Common myeloid progenitor, CD34-positive (primary cell): Measurements from ENCODE around the gene TMEM145.
A peak's percentile ranks its signal among the peaks of the same experiment; 100 is the strongest.

Source experiments
- CTCF ChIA-PET: fragments of 350-600 bp; sonication (Branson Sonifier 250); formaldehyde crosslinking; loops from one replicate; lab custom pipeline; 2021; ENCODE audit warnings: antibody characterized with exemption; lab: Charles Lee
- POLR2A ChIA-PET: fragments of 350-600 bp; sonication (Branson Sonifier 250); formaldehyde crosslinking; loops from one replicate; lab custom pipeline; 2021; ENCODE audit warnings: antibody characterized with exemption; lab: Charles Lee
- DNase-seq, 3 donors: peaks; one replicate each; pipeline versions ENCODE4 v3.0.0 to v3.0.0-alpha.2; 2013
- H3K27ac ChIP-seq, 2 experiments: 1 replicate in 1 of 2; 2 replicates in 1 of 2; pipeline ENCODE4 v1.7.0; 2013; ENCODE audit warnings: inconsistent platforms in 2 of 2, low read length in 2 of 2, mild to moderate bottlenecking in 2 of 2, low read depth in 1 of 2, moderate library complexity in 1 of 2; ENCODE audit not compliant: severe bottlenecking in 2 of 2, insufficient read depth in 1 of 2, poor library complexity in 1 of 2
- H3K27me3 ChIP-seq, 5 experiments: replicated peaks in 2 of 5; 1 replicate in 3 of 5; 2 replicates in 2 of 5; pipeline versions ENCODE4 v1.6.1 to v1.7.0; 2013; ENCODE audit warnings: low read length in 4 of 5, mild to moderate bottlenecking in 2 of 5, moderate library complexity in 2 of 5, inconsistent platforms in 1 of 5; ENCODE audit not compliant: insufficient read depth in 5 of 5, control insufficient read depth in 4 of 5
- H3K36me3 ChIP-seq, 4 experiments: 1 replicate in 2 of 4; 2 replicates in 2 of 4; pipeline versions ENCODE4 v1.6.1 to v1.7.0; 2013; ENCODE audit warnings: low read length in 3 of 4, control low read depth in 1 of 4, mild to moderate bottlenecking in 1 of 4; ENCODE audit not compliant: control insufficient read depth in 4 of 4, insufficient read depth in 4 of 4
- H3K4me1 ChIP-seq, 4 experiments: 1 replicate in 3 of 4; 2 replicates in 1 of 4; pipeline versions ENCODE4 v1.6.1 to v1.7.1; 2013; ENCODE audit warnings: low read length in 3 of 4, mild to moderate bottlenecking in 3 of 4, control low read depth in 1 of 4, inconsistent platforms in 1 of 4, moderate library complexity in 1 of 4; ENCODE audit not compliant: control insufficient read depth in 4 of 4, insufficient read depth in 4 of 4; ENCODE audit errors: control extremely low read depth in 1 of 4
- H3K4me3 ChIP-seq, 7 experiments: 1 replicate in 4 of 7; 2 replicates in 3 of 7; pipeline versions ENCODE4 v1.5.1 to v1.7.0; 2013; ENCODE audit warnings: mild to moderate bottlenecking in 7 of 7, low read length in 6 of 7, moderate library complexity in 6 of 7, inconsistent platforms in 2 of 7, low read depth in 2 of 7, control low read depth in 1 of 7; ENCODE audit not compliant: insufficient read depth in 4 of 7, control insufficient read depth in 1 of 7; ENCODE audit errors: extremely low read depth in 1 of 7
- H3K9me3 ChIP-seq, 5 experiments: 1 replicate in 4 of 5; 2 replicates in 1 of 5; pipeline versions ENCODE4 v1.6.1 to v1.7.1; 2013; ENCODE audit warnings: low read length in 4 of 5, mild to moderate bottlenecking in 2 of 5, inconsistent platforms in 1 of 5, low read depth in 1 of 5, moderate library complexity in 1 of 5; ENCODE audit not compliant: control insufficient read depth in 4 of 5, insufficient read depth in 2 of 5; ENCODE audit errors: control extremely low read depth in 1 of 5
- WGBS: methylation state at CpG from one replicate; pipeline ENCODE4 v1.1.5; 2013; ENCODE audit not compliant: insufficient coverage; 5-methylcytosine and 5-hydroxymethylcytosine counted together

The TMEM145 gene

DNA sequence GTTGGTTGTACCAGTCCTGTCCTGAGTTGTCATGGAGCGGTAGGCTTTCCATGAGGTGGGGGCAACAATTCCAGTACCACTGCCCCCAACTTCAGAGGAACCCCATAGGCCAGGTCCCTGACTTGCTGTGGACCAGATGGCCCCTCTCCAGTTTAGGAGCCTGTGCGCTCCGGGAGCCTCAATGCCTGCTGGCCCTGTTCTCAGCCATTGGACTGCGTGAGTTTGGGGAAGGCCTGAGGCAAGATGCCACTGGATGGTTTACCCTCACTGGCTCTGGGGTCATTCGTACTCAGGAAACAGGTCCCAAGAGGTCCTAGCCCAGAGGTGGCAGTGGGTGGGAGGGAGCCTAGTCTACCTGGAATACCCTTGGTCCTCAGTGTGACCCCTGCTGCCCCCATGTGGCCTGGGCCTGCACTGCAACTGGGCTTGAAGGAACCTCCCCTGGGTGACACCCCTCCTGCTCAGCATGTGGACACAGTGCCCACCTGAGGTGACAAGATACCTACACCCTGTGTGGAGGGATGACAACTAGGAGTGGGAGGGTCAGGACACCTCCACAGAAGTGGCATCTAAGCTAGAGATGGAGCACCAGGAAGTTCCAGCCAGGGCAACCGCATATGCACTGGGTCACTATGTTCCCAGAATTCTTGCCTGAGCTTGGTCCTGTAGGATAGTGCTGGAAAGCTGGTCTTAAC is 17.1 kb upstream of the TMEM145 start:
- no peaks in the 10 kb centered on the region for H3K9me3 ChIP-seq
- peak; percentile 64 to 80 (median 71) for DNase-seq
- POLR2A ChIA-PET: interaction anchor here (1.3 kb wide), 1 partner anchor 164 kb away, joined by 4 read pairs; the partner anchor contains the start of gene POU2F2
- H3K4me3 ChIP-seq: no peak overlapping the region
- no peaks in the 10 kb centered on the region for H3K4me1 ChIP-seq
- peaks cover 13 to 65% (median 41%) of the 10 kb centered on the region in 4 experiments for H3K36me3 ChIP-seq
- no peaks in the 10 kb centered on the region for H3K27me3 ChIP-seq
- H3K27ac ChIP-seq: no peak overlapping the region
- CTCF ChIA-PET: interaction anchor here (0.5 to 6.2 kb wide), 21 partner anchors 10 to 194 kb away, joined by 3 to 30 read pairs (median 3); no protein-coding TSS in a partner anchor
- 84% methylated on average over 6 of the region's 6 CpGs for WGBS

GRCh38 chr19:42297039-42297438 is 16.1 kb upstream of the TMEM145 start:
- H3K27me3 ChIP-seq: no peaks in the 10 kb centered on the region
- H3K9me3 ChIP-seq: no peaks in the 10 kb centered on the region
- peaks cover 4 to 10% (median 7%) of the 10 kb centered on the region in 4 experiments for H3K4me1 ChIP-seq
- H3K27ac ChIP-seq: no peak overlapping the region
- whole genome bisulfite sequencing: 96% methylated on average over 13 of the region's 15 CpGs
- H3K4me3 ChIP-seq: no peak overlapping the region
- CTCF ChIA-PET: interaction anchor here (0.8 to 6.2 kb wide), 10 partner anchors 8 to 188 kb away, joined by 3 to 30 read pairs (median 6); no protein-coding TSS in a partner anchor
- peaks cover 11 to 55% (median 36%) of the 10 kb centered on the region in 4 experiments for H3K36me3 ChIP-seq
- POLR2A ChIA-PET: no interaction called here
- no peak for DNase-seq

DNA sequence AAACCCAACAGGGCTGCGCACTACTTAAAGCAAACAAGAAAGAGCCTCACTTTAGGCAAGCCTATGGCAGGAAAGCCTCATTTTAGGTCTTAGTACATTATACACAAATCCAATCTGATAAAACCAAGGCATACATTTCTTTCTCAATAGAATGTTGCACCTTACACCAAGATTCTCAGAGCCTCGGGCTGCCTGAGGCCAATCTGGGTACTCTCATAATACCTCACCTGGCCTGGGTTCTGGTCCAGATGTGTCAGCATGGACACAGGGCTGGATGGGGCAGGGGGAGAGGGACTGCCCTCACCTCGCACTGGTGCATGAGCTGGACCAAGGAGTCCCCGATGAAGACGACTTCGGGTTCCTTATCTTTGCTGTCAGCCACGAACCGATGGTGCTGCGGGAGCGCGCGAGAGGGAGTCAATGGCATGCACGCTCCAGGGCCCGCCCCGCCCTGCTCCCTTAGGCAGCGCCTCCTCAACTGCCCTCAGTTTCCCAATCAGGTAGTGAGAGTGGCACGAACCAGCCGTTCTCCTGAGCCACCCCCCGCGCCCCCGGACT is 11.4 kb upstream of the TMEM145 start, which contains the start of gene PRR19:
PRR19 (plus strand) TSS at position 487 of the 558 bp plus-strand sequence. CDS start 7,453 bp downstream, outside the sequence.
- H3K9me3 ChIP-seq: no peaks in the 10 kb centered on the region
- POLR2A ChIA-PET: no interaction called here
- H3K4me3 ChIP-seq: peak within 1 kb of the TSS; percentile 45 to 93 (median 83)
- 6% methylated on average over 19 of the region's 21 CpGs for WGBS
- H3K27me3 ChIP-seq: no peaks in the 10 kb centered on the region
- H3K36me3 ChIP-seq: peaks cover 0 to 16% (median 6%) of the 10 kb centered on the region in 4 experiments
- DNase-seq: peak in 1 of 3 donors; percentile 48
- peak within 1 kb of the TSS in 1 of 2 experiments; percentile 49 for H3K27ac ChIP-seq
- CTCF ChIA-PET: interaction anchor here (0.9 to 2.4 kb wide), 4 partner anchors 12 to 192 kb away, joined by 3 to 6 read pairs (median 4); no protein-coding TSS in a partner anchor
- H3K4me1 ChIP-seq: peaks cover 4 to 21% (median 18%) of the 10 kb centered on the region in 4 experiments

DNA sequence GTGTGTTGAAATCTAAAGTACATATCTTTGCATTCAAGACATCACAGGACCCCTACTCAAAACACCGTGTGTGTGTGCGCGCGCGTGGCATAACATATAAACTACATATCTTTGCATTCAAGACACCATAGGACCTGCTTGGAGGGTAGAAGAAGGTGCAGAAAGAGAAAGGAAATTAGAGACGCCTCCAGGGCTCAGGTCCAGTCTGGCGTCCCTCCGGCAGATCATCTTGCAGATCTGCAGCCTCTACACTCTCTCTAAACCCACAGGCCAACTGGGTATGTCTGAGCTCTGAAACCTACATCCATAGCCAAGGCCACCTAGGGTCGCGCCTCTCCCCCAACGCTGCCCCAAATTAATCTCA is 10.0 kb upstream of the TMEM145 start:
- Histone ChIP-seq H3K27me3 (no peaks in the 10 kb centered on the region), H3K4me3 (peak overlapping the region in 4 of 7 experiments; percentile 38 to 93 (median 79)), H3K4me1 (peaks cover 4 to 21% (median 18%) of the 10 kb centered on the region in 4 experiments), H3K27ac (peak overlapping the region in 1 of 2 experiments; percentile 49), H3K9me3 (no peaks in the 10 kb centered on the region), H3K36me3 (peaks cover 0 to 10% (median 2%) of the 10 kb centered on the region in 4 experiments)
- WGBS: 88% methylated on average over 5 of the region's 11 CpGs
- ChIA-PET POLR2A (interaction anchor here (0.6 kb wide), 1 partner anchor 60 kb away, joined by 4 read pairs; no protein-coding TSS in a partner anchor), CTCF (interaction anchor here (0.8 kb wide), 1 partner anchor 13 kb away, joined by 4 read pairs; no protein-coding TSS in a partner anchor)
- DNase-seq: no peak

DNA sequence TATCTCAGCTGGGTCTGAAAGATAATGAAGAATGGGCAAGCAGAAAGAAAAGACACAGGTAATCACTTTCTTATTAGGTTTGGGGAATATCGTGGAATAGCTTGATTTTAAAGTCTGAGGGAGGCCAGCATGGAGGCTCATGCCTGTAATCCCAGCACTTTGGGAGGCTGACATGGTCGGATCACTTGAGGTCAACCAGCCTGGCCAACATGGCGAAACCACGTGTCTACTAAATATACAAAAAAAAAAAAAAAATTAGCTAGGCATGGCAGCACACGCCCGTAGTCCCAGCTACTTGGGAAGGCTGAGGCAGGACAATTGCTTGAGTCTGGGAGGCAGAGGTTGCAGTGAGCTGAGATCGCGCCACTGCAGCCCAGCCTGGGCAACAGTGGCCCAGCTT is 9.2 kb upstream of the TMEM145 start:
- Histone ChIP-seq H3K4me1 (peaks cover 4 to 21% (median 18%) of the 10 kb centered on the region in 4 experiments), H3K4me3 (no peak overlapping the region), H3K36me3 (peaks cover 0 to 8% (median 2%) of the 10 kb centered on the region in 4 experiments), H3K27me3 (no peaks in the 10 kb centered on the region), H3K9me3 (no peaks in the 10 kb centered on the region), H3K27ac (no peak overlapping the region)
- ChIA-PET POLR2A (interaction anchor here (0.6 kb wide), 1 partner anchor 61 kb away, joined by 4 read pairs; no protein-coding TSS in a partner anchor), CTCF (interaction anchor here (0.8 to 0.9 kb wide), 2 partner anchors 14 to 195 kb away, joined by 3 to 4 read pairs; no protein-coding TSS in a partner anchor)
- no peak for DNase-seq
- whole genome bisulfite sequencing: 100% methylated on average over 2 of the region's 8 CpGs

DNA sequence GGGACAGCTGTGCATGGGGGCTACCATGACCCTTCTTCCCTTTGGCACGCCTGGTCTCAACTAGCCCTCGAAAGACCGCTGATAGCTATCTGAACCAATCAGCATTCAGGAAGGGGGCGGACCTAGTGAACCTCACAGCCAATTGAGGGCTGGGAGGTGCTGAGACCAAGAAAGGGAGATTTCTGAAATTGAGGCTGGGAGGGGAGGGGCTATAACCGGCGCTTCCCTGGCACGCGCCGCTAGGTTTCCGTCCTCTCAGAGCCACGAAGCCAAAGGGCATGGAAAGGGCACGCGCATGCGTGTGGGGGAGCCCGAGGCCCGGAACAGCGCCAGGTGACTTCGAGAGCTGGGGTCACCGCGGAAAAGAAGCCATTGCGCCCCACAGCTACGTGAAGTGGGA is 6.5 kb upstream of the TMEM145 start:
- H3K4me3 ChIP-seq: no peak overlapping the region
- no peaks in the 10 kb centered on the region for H3K9me3 ChIP-seq
- DNase-seq: no peak
- POLR2A ChIA-PET: interaction anchor here (0.6 kb wide), 1 partner anchor 1280 kb away, joined by 3 read pairs; no protein-coding TSS in a partner anchor
- peaks cover 0 to 7% (median 0%) of the 10 kb centered on the region in 5 experiments for H3K27me3 ChIP-seq
- CTCF ChIA-PET: interaction anchor here (1.0 to 2.1 kb wide), 3 partner anchors 9 to 203 kb away, joined by 3 to 6 read pairs (median 4); no protein-coding TSS in a partner anchor
- H3K4me1 ChIP-seq: peaks cover 1 to 17% (median 14%) of the 10 kb centered on the region in 4 experiments
- H3K36me3 ChIP-seq: no peaks in the 10 kb centered on the region
- WGBS: 95% methylated on average over 20 of the region's 22 CpGs
- no peak overlapping the region for H3K27ac ChIP-seq
